ENCODE results near the gene FCN1.
"Not testable (repeated sequence)": the region's sequence is repeated elsewhere in the genome, so short reads cannot be mapped to it uniquely, and the experiment has no call there.

FCN1 gene

DNA sequence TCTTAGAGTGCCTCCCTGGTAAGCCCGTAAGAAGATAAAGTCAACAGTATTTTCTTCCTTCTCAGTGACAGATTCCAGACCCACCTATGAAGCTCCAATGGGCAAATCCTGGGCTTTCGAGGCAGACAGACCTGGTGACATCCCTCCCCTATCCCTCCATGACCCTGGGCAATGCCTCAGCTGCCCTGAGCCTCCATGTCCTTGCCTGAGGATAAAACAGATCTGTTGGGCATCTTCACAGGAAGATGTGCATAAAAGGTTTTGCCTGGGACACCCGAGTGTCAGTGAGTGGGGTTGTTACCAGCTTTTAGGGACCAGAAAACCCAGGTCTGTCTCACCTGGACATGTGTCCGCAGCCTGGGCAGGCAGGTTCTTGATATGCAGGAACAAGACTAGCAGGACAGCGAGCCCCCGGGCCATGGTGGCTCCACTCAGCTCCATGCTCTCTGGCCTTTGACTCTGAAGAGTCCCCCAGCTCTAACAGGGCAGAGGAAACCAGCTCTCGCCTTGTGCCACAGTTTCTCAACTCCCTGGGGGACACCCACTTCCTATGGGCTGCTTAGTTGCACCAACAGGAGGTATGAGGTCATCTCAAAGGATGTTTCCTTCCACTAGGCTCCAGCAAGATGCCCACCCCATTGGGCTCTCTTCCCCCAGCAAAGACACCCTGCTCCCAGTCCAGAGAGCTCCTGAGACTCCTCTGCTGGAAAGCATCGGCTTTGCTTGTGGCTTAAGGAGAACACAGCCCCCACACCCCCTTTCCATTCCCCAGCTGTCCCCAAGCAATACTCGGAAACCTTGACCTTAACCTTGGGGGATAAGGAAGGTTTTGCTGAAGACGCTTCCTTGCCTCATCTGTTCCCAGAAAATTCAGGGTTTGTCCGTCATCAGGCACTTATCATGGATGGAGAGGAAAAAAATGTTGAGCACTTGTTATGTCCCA is at the start of gene FCN1:
Gene FCN1 (minus strand): TSS at position 482 of the 943 bp plus-strand sequence. CDS start 41 bp downstream, at position 441.
- DNase-seq: no peak

GRCh38 chr9:134966697-134967546 is 49.2 kb upstream of the FCN1 start:
- no peak for DNase-seq

DNA sequence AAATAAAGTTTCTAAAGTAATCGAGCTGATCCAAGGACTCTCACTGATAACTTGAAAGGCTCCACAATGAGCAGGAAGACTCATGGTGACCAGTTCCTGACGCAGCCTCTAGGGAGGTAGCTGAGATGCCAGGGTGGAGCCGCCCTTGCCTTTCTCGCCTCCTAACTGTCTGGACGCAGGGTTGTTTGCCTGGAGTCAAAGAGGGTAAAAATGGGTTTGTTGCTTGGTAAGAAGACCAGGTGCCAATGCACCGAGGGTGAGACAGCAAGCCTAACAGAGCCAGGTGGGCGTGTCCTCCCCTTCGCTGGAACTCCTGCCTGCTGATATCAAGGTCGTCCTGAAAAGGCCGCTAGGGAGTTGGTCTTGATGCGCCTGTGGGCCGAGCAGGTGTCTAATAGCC is 48.6 kb upstream of the FCN1 start:
- no peak for DNase-seq

- DNase-seq: no peak
Observed at GRCh38 chr9:134965851-134966250, 48.1 kb upstream of the FCN1 start.

DNA sequence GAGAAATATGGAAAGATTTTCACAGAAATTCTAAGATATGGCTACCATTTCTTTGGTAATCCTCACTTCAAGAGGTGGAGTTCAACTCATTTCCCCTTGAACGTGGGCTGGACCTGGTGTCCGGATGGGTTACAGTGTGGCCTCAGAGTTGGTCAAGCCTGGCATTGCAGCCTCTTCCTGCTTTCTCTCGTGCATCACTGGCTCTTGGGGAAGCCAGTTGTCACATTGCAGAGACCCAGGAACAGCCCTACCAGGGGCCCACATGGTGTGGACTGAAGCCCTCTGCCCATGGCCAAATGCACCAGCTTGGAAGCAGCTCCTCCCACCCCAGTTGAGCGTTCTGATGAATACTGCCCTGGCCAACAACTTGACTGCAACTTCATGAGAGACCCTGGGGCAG is 47.7 kb upstream of the FCN1 start:
- no peak for DNase-seq

DNA sequence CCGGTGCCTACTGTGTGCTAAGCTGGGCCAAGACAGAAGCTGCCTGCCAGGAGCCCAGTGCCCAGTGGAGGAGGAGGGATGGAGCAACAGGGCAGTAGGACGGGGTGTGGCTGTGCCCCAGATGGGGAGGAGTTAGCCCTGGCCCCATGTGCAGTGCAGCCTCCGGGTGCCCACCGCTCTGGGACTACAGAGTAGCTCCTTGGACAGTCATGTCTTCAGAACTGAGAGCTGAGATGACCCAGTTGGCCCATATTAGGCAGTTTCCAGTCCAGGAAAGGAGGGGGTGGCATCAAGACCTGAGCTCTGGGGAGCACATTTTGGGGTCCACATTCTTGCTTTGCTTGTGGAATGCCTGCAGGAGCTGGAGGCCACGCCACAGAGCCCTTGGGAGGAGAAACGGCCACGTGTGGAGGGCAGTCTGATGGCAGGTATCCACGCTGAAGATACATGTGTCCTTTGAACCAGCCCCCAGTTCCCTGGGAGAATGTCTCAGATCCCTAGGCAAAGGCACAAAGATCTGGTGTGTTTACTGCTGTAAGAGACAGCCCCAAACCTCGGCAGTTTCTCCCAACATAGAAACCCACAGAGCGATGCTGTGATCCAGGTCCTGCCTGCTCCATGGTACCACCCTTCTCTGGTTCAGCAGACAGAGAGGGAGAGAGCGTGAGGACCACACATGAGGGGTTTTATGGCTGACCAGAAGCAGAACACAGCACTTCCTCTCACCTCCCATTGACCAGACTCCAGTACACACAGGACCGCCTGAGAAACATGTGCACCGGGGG is 46.8 kb upstream of the FCN1 start:
- DNase-seq: no peak

GRCh38 chr9:134963546-134963945 is 45.8 kb upstream of the FCN1 start:
- DNase-seq: no peak

DNA sequence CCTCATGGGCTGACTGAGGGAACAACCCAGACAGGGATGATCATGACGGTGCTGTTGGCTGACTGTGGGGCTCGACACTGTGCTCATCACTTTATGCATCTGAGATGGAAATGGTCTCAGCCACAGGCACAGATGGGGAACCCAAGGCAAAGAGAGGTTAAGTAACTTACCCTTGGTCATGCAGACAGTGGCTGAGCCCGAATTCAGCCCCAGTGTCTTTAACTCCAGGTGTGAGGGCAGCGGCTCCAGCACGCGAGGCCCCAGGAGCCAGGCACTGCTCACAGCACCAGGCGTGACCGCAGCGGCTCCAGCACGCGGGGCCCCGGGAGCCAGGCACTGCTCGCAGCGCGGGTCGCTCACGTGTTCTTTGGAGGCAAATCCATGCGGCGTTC is 45.3 kb upstream of the FCN1 start:
- DNase-seq: no peak

DNA sequence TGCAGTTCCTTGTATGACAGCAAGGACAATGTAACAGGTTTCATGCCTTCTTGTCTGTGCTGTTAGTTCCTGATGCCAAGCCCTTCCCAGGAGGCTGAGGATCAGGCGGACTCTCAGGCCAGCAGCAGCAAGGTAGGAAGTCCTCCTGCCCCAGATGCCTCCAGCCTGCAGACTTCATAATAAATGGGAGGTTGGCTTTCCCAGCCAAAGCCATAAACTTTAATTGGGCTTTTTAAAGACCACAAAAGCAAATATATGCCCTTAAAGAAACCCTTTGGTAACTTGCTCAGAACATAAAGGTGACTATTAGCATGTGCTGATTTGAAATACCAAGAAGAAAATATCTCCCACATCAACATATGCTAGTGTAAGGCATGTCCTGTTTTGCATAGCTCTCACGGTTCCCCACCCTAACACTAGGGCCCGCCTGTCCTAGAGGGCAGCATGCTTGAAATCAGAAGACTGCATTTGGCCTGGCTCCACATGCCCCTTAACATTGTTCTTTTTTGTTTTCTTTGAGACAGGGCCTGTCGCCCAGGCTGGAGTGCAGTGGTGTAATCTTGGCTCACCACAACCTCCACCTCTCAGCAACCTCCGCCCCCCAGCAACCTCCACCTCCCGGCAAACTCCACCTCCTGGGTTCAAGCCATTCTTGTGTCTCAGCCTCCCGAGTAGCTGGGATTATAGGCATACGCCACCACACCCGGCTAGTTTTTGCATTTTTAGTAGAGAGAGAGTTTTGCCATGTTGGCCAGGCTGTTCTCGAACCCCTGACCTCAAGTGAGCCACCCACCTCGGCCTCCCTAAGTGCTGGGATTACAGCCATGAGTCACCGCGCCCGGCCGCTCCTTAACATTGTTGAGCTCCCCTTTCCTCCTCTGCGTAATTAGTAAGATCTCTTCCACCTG is 44.6 kb upstream of the FCN1 start:
- DNase-seq: no peak

- DNase-seq: no peak
Observed at GRCh38 chr9:134961331-134962064, 43.8 kb upstream of the FCN1 start.

DNA sequence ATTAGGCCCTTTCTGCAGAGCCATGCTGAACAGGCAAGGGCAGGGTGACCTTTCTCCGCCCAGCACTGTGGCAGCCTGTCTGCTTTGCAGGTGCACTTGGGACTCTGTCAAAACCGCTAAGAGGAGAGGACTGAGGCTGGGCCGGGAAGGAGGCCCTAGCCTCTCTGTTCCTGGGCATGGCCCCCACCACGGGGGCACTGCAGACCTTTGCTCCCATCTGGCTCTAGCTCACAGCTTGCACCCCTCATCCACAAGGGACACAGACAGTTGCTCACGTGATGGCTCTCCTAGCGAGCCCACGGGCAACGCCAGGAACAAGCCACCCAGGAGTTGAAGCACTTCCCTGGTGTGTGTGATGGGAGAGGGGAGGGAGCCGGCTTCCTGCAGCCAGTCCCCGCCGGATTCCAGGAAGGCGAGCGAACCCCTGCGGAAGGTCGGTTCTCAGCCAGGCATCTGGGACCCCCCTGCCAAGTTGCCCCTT is 43.0 kb upstream of the FCN1 start:
- DNase-seq: no peak

GRCh38 chr9:134959971-134960310 is 42.2 kb upstream of the FCN1 start:
- no peak for DNase-seq

GRCh38 chr9:134959126-134959970 is 41.6 kb upstream of the FCN1 start:
- DNase-seq: no peak

GRCh38 chr9:134957945-134958227 is 40.2 kb upstream of the FCN1 start:
- DNase-seq: no peak

GRCh38 chr9:134957165-134957944 is 39.6 kb upstream of the FCN1 start:
- no peak for DNase-seq

- not testable (repeated sequence) for DNase-seq
Observed at GRCh38 chr9:134956387-134956786, 38.7 kb upstream of the FCN1 start.

GRCh38 chr9:134955801-134956200 is 38.1 kb upstream of the FCN1 start:
- no peak for DNase-seq

DNA sequence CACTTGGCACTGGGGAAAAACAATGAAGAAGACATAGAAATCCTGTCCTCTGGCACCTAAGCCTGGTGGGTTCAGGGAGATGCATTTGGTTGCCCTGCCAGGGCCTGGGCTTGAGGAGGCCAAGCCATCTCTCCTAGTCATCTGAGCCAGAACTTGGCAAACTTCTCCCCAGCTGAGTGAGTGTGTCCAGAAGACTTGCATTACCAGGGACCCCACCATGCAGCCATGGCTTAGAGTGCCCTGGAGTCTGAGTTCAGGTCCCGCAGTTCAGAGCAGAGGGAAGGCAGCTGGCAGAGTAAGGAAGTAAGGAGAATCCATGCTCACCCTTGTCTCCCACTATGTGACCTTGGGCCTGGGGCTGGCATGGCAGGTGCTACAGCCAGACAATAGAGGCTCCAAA is 37.4 kb upstream of the FCN1 start:
- DNase-seq: no peak
